ENCODE results near the gene VPS18.

The VPS18 gene

GRCh38 chr15:40854161-40854560 is 40.1 kb upstream of the VPS18 start:
- Histone ChIP-seq H3K9me2 (ENCODE audit: low read depth, low read length) (no peaks in the 10 kb centered on the region), H3F3A (ENCODE audit: insufficient read depth, low read length) (no peaks in the 10 kb centered on the region), H3K9me3 (ENCODE audit: low read length) (no peaks in the 10 kb centered on the region), H3K79me2 (ENCODE audit: insufficient read depth, low read length) (no peaks in the 10 kb centered on the region), H4K20me1 (ENCODE audit: insufficient read depth, low read length) (no peaks in the 10 kb centered on the region), H3K4me2 (ENCODE audit: low read length) (no peak overlapping the region), H3K4me1 (ENCODE audit: insufficient read depth, low read length, severe bottlenecking) (peaks cover 4% of the 10 kb centered on the region), H3K27ac (ENCODE audit: low read depth, low read length, poor library complexity, severe bottlenecking) (no peak overlapping the region), H3K27me3 (ENCODE audit: insufficient read depth, low read length) (no peaks in the 10 kb centered on the region), H3K36me3 (ENCODE audit: insufficient read depth, low read length) (peaks cover 14% of the 10 kb centered on the region; the same call in 1 of the 2 replicates), H3K4me3 (ENCODE audit: low read depth, low read length, poor library complexity, severe bottlenecking) (no peak overlapping the region), H3K9ac (ENCODE audit: low read length) (no peak overlapping the region), H2AFZ (ENCODE audit: low read length) (no peak overlapping the region)
- no peak for TF ChIP-seq EZH2 (IDR thresholded peaks at IDR 0.05; ENCODE audit: borderline replicate concordance, low read length)
- TF ChIP-seq CTCF (IDR thresholded peaks at IDR 0.05; ENCODE audit: low read length): no peak

- Histone ChIP-seq H3K4me3 (ENCODE audit: low read depth, low read length, poor library complexity, severe bottlenecking) (no peak overlapping the region), H3K79me2 (ENCODE audit: insufficient read depth, low read length) (no peaks in the 10 kb centered on the region), H3K36me3 (ENCODE audit: insufficient read depth, low read length) (peaks cover 14% of the 10 kb centered on the region; the same call in 1 of the 2 replicates), H3K9me3 (ENCODE audit: low read length) (no peaks in the 10 kb centered on the region), H3K4me2 (ENCODE audit: low read length) (no peak overlapping the region), H3F3A (ENCODE audit: insufficient read depth, low read length) (no peaks in the 10 kb centered on the region), H2AFZ (ENCODE audit: low read length) (no peak overlapping the region), H3K27ac (ENCODE audit: low read depth, low read length, poor library complexity, severe bottlenecking) (no peak overlapping the region), H4K20me1 (ENCODE audit: insufficient read depth, low read length) (no peaks in the 10 kb centered on the region), H3K9ac (ENCODE audit: low read length) (no peak overlapping the region), H3K27me3 (ENCODE audit: insufficient read depth, low read length) (no peaks in the 10 kb centered on the region), H3K9me2 (ENCODE audit: low read depth, low read length) (no peaks in the 10 kb centered on the region), H3K4me1 (ENCODE audit: insufficient read depth, low read length, severe bottlenecking) (peaks cover 4% of the 10 kb centered on the region)
- TF ChIP-seq CTCF (IDR thresholded peaks at IDR 0.05; ENCODE audit: low read length): no peak
- TF ChIP-seq EZH2 (IDR thresholded peaks at IDR 0.05; ENCODE audit: borderline replicate concordance, low read length): no peak
Measured at GRCh38 chr15:40855706-40856234, 38.5 kb upstream of the VPS18 start.

GRCh38 chr15:40856746-40857145 is 37.5 kb upstream of the VPS18 start:
- TF ChIP-seq CTCF (IDR thresholded peaks at IDR 0.05; ENCODE audit: low read length): no peak
- TF ChIP-seq EZH2 (IDR thresholded peaks at IDR 0.05; ENCODE audit: borderline replicate concordance, low read length): no peak
- Histone ChIP-seq H3K27me3 (ENCODE audit: insufficient read depth, low read length) (no peaks in the 10 kb centered on the region), H3K79me2 (ENCODE audit: insufficient read depth, low read length) (no peaks in the 10 kb centered on the region), H3K9me3 (ENCODE audit: low read length) (no peaks in the 10 kb centered on the region), H4K20me1 (ENCODE audit: insufficient read depth, low read length) (no peaks in the 10 kb centered on the region), H3K36me3 (ENCODE audit: insufficient read depth, low read length) (peaks cover 14% of the 10 kb centered on the region; the same call in 1 of the 2 replicates), H3K4me1 (ENCODE audit: insufficient read depth, low read length, severe bottlenecking) (peaks cover 4% of the 10 kb centered on the region), H3K27ac (ENCODE audit: low read depth, low read length, poor library complexity, severe bottlenecking) (no peak overlapping the region), H3K4me2 (ENCODE audit: low read length) (no peak overlapping the region), H3F3A (ENCODE audit: insufficient read depth, low read length) (no peaks in the 10 kb centered on the region), H3K9me2 (ENCODE audit: low read depth, low read length) (no peaks in the 10 kb centered on the region), H2AFZ (ENCODE audit: low read length) (no peak overlapping the region), H3K4me3 (ENCODE audit: low read depth, low read length, poor library complexity, severe bottlenecking) (no peak overlapping the region), H3K9ac (ENCODE audit: low read length) (no peak overlapping the region)
